GM12878 (cell line): ENCODE results near the gene NKIRAS1.

ENCODE experiments used
- EZH2 ChIP-seq: IDR thresholded peaks from 2 replicates; pipeline ENCODE4 v1.6.1; 2012; ENCODE audit warnings: low read depth, mild to moderate bottlenecking, control low read depth, inconsistent platforms, low read length, borderline replicate concordance; ENCODE audit not compliant: control insufficient read depth
- NFIC ChIP-seq: IDR thresholded peaks from 2 replicates; pipeline ENCODE4 v1.6.1; 2012; ENCODE audit warnings: low read depth, mild to moderate bottlenecking, inconsistent platforms, low read length, moderate library complexity
- NR2F1 ChIP-seq: fragments of 450-650 bp; conservative IDR thresholded peaks from 2 replicates; pipeline ENCODE4 v1.6.1; 2017; ENCODE audit warnings: mild to moderate bottlenecking
- NRF1 ChIP-seq: conservative IDR thresholded peaks from 2 replicates; pipeline ENCODE4 v1.6.1; 2011; ENCODE audit warnings: mild to moderate bottlenecking, low read depth, low read length, improper control_type of control experiment
- POLR2A ChIP-seq: IDR thresholded peaks from 2 replicates; pipeline ENCODE4 v1.6.1; 2011; ENCODE audit warnings: low read depth, mild to moderate bottlenecking, low read length
- POLR2AphosphoS2 ChIP-seq: IDR thresholded peaks from 2 replicates; pipeline ENCODE4 v1.6.1; 2011; ENCODE audit warnings: low read depth, mild to moderate bottlenecking, low read length, improper control_type of control experiment, moderate library complexity
- SMC3 ChIP-seq: IDR thresholded peaks from 2 replicates; pipeline ENCODE4 v1.6.1; 2011; ENCODE audit warnings: low read length, improper control_type of control experiment, borderline replicate concordance
- SUZ12 ChIP-seq: fragments of 200-600 bp; sonication (generic); IDR thresholded peaks from one replicate; pipeline ENCODE4 v1.6.1; 2018; ENCODE audit warnings: antibody characterized with exemption, mild to moderate bottlenecking; ENCODE audit not compliant: unreplicated experiment
- ZNF24 ChIP-seq: fragments of 450-650 bp; IDR thresholded peaks from 2 replicates; pipeline ENCODE4 v1.6.1; 2017; ENCODE audit warnings: antibody characterized with exemption, mild to moderate bottlenecking
- ZZZ3 ChIP-seq: IDR thresholded peaks from 2 replicates; pipeline ENCODE4 v1.6.1; 2011; ENCODE audit warnings: low read depth; ENCODE audit not compliant: control insufficient read depth, insufficient read length
- TF ChIP-seq, protein P1 (sequence below), 3 experiments: IDR thresholded peaks in 2 of 3; conservative IDR thresholded peaks in 1 of 3; 2 replicates each; pipeline ENCODE4 v1.5.1; 2011; ENCODE audit warnings: low read depth in 3 of 3, low read length in 3 of 3, mild to moderate bottlenecking in 3 of 3, control low read depth in 2 of 3, moderate library complexity in 2 of 3, inconsistent platforms in 1 of 3, mixed read lengths in 1 of 3; ENCODE audit not compliant: control insufficient read depth in 2 of 3, insufficient read depth in 1 of 3; ENCODE audit errors: extremely low read depth in 1 of 3

DNA sequence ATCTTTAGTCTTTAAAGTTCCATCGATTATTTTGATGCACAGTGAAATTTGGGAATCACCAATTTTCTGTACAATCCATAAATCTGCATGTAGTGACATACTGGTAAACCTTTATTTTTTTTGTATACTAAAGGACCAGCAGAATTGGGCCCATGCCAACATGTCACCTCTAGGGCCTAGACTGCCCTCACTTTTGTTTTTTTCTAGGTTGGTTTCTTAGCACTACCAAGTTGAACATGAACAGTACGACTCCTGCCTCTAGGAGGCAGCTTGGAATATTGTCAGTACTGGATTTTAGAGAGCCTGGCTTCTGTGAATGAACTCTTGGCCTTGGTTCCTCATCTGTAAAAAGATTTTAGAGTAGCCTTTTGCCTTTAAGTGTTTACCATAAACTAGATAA lies 32.3 kb downstream of the NKIRAS1 start:
- TF ChIP-seq POLR2AphosphoS2 (no peak), NFIC (no peak), SUZ12 (no peak), POLR2A (no peak), ZNF24 (no peak), SMC3 (no peak), ZZZ3 (no peak), NRF1 (no peak), NR2F1 (no peak), EZH2 (no peak)
- TF ChIP-seq, protein P1, sequence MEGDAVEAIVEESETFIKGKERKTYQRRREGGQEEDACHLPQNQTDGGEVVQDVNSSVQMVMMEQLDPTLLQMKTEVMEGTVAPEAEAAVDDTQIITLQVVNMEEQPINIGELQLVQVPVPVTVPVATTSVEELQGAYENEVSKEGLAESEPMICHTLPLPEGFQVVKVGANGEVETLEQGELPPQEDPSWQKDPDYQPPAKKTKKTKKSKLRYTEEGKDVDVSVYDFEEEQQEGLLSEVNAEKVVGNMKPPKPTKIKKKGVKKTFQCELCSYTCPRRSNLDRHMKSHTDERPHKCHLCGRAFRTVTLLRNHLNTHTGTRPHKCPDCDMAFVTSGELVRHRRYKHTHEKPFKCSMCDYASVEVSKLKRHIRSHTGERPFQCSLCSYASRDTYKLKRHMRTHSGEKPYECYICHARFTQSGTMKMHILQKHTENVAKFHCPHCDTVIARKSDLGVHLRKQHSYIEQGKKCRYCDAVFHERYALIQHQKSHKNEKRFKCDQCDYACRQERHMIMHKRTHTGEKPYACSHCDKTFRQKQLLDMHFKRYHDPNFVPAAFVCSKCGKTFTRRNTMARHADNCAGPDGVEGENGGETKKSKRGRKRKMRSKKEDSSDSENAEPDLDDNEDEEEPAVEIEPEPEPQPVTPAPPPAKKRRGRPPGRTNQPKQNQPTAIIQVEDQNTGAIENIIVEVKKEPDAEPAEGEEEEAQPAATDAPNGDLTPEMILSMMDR (IDR thresholded peaks at IDR 0.05 in 2 of 3, conservative IDR thresholded peaks at IDR 0.05 in 1 of 3; ENCODE audit: control insufficient read depth in 2 of 3, extremely low read depth in 1 of 3, insufficient read depth in 1 of 3, low read depth in 3 of 3, low read length in 3 of 3): 0 out of 6 replicates have a peak, but pooled peaks of 1 of the 3 experiments have one; percentile 8
